ENCODE measurements around the gene RALGDS. TPM values are rescaled to one million over a fixed set of nuclear protein-coding genes. Genes with fewer than 3 reads are reported as not detected.
A peak's percentile ranks its signal among the peaks of the same experiment; 100 is the strongest.

The RALGDS gene
- total and polyA plus RNA-seq, 2 donors = 32.0 to 53.9 TPM

- WGBS = 74% methylated on average over 7 of the region's 7 CpGs
- Histone ChIP-seq H3K4me1 (ENCODE audit: insufficient read depth) (no peaks in the 10 kb centered on the region), H3K36me3 (ENCODE audit: insufficient read depth) (no peaks in the 10 kb centered on the region), H3K27ac (ENCODE audit: low read depth) (no peak overlapping the region), H3K4me3 (ENCODE audit: low read depth, low read length) (no peak overlapping the region)
- no peak for DNase-seq (ENCODE audit: extremely low spot score)
Measured at GRCh38 chr9:133146746-133147411, 25.8 kb upstream of the RALGDS start.

- WGBS = 66% methylated on average over 19 of the region's 19 CpGs
- no peaks in the 10 kb centered on the region for H3K36me3 ChIP-seq (ENCODE audit: insufficient read depth)
- no peaks in the 10 kb centered on the region for H3K4me1 ChIP-seq (ENCODE audit: insufficient read depth)
- H3K4me3 ChIP-seq (ENCODE audit: low read depth, low read length) = no peak overlapping the region
- no peak for DNase-seq (ENCODE audit: extremely low spot score)
- H3K27ac ChIP-seq (ENCODE audit: low read depth) = no peak overlapping the region
Measured at GRCh38 chr9:133144904-133145851, 24.1 kb upstream of the RALGDS start.

- Histone ChIP-seq H3K27ac (ENCODE audit: low read depth) (peak overlapping the region; percentile 69), H3K4me3 (ENCODE audit: low read depth, low read length) (no peak overlapping the region), H3K36me3 (ENCODE audit: insufficient read depth) (no peaks in the 10 kb centered on the region), H3K4me1 (ENCODE audit: insufficient read depth) (no peaks in the 10 kb centered on the region)
- 6% methylated on average over 52 of the region's 52 CpGs for WGBS
- DNase-seq (ENCODE audit: extremely low spot score) = no peak
Measured at GRCh38 chr9:133144142-133144903, 23.3 kb upstream of the RALGDS start.

GRCh38 chr9:133143639-133144141, 22.6 kb upstream of the RALGDS start:
- 83% methylated on average over 13 of the region's 13 CpGs for WGBS
- DNase-seq (ENCODE audit: extremely low spot score) = no peak
- H3K4me3 ChIP-seq (ENCODE audit: low read depth, low read length) = no peak overlapping the region
- H3K36me3 ChIP-seq (ENCODE audit: insufficient read depth) = no peaks in the 10 kb centered on the region
- H3K27ac ChIP-seq (ENCODE audit: low read depth) = no peak overlapping the region
- H3K4me1 ChIP-seq (ENCODE audit: insufficient read depth) = no peaks in the 10 kb centered on the region

GRCh38 chr9:133142684-133143622, 21.9 kb upstream of the RALGDS start:
- Histone ChIP-seq H3K4me1 (ENCODE audit: insufficient read depth) (no peaks in the 10 kb centered on the region), H3K36me3 (ENCODE audit: insufficient read depth) (no peaks in the 10 kb centered on the region), H3K4me3 (ENCODE audit: low read depth, low read length) (no peak overlapping the region), H3K27ac (ENCODE audit: low read depth) (no peak overlapping the region)
- no peak for DNase-seq (ENCODE audit: extremely low spot score)
- WGBS = 72% methylated on average over 18 of the region's 18 CpGs

GRCh38 chr9:133141833-133142595, 21.0 kb upstream of the RALGDS start:
- DNase-seq (ENCODE audit: extremely low spot score) = no peak
- Histone ChIP-seq H3K4me3 (ENCODE audit: low read depth, low read length) (no peak overlapping the region), H3K4me1 (ENCODE audit: insufficient read depth) (no peaks in the 10 kb centered on the region), H3K27ac (ENCODE audit: low read depth) (no peak overlapping the region), H3K36me3 (ENCODE audit: insufficient read depth) (no peaks in the 10 kb centered on the region)
- 73% methylated on average over 16 of the region's 16 CpGs for WGBS

- H3K4me3 ChIP-seq (ENCODE audit: low read depth, low read length) = no peak overlapping the region
- H3K36me3 ChIP-seq (ENCODE audit: insufficient read depth) = no peaks in the 10 kb centered on the region
- WGBS = 88% methylated on average over 14 of the region's 14 CpGs
- no peak overlapping the region for H3K27ac ChIP-seq (ENCODE audit: low read depth)
- no peak for DNase-seq (ENCODE audit: extremely low spot score)
- H3K4me1 ChIP-seq (ENCODE audit: insufficient read depth) = no peaks in the 10 kb centered on the region
Measured at GRCh38 chr9:133140606-133141005, 19.6 kb upstream of the RALGDS start.

- H3K4me1 ChIP-seq (ENCODE audit: insufficient read depth) = peaks cover under 1% of the 10 kb centered on the region
- no peaks in the 10 kb centered on the region for H3K36me3 ChIP-seq (ENCODE audit: insufficient read depth)
- H3K4me3 ChIP-seq (ENCODE audit: low read depth, low read length) = no peak overlapping the region
- H3K27ac ChIP-seq (ENCODE audit: low read depth) = no peak overlapping the region
- WGBS = 87% methylated on average over 4 of the region's 4 CpGs
- DNase-seq (ENCODE audit: extremely low spot score) = no peak
Measured at GRCh38 chr9:133140174-133140505, 19.1 kb upstream of the RALGDS start.

- Histone ChIP-seq H3K36me3 (ENCODE audit: insufficient read depth) (no peaks in the 10 kb centered on the region), H3K4me3 (ENCODE audit: low read depth, low read length) (no peak overlapping the region), H3K27ac (ENCODE audit: low read depth) (no peak overlapping the region), H3K4me1 (ENCODE audit: insufficient read depth) (peaks cover 2% of the 10 kb centered on the region)
- 84% methylated on average over 24 of the region's 24 CpGs for WGBS
- no peak for DNase-seq (ENCODE audit: extremely low spot score)
Measured at GRCh38 chr9:133139246-133140173, 18.5 kb upstream of the RALGDS start.

GRCh38 chr9:133137451-133138231, 16.6 kb upstream of the RALGDS start:
- H3K27ac ChIP-seq (ENCODE audit: low read depth) = no peak overlapping the region
- H3K4me3 ChIP-seq (ENCODE audit: low read depth, low read length) = no peak overlapping the region
- H3K4me1 ChIP-seq (ENCODE audit: insufficient read depth) = peaks cover 9% of the 10 kb centered on the region
- DNase-seq (ENCODE audit: extremely low spot score) = no peak
- H3K36me3 ChIP-seq (ENCODE audit: insufficient read depth) = no peaks in the 10 kb centered on the region
- WGBS = 82% methylated on average over 16 of the region's 16 CpGs

Measured in urinary bladder (tissue), 4 donors.